Endodermal cell (in vitro differentiated cells): ENCODE data around the gene ST6GAL1. TPM values are rescaled to one million over a fixed set of nuclear protein-coding genes. Genes with fewer than 3 reads are reported as not detected.

Experiments used
- DNase-seq: peaks from one replicate; pipeline ENCODE4 v3.0.0-alpha.2; 2017
- H3K27ac ChIP-seq: 2 replicates; pipeline ENCODE4 v1.5.1; 2013; ENCODE audit warnings: mild to moderate bottlenecking, low read depth, low read length, moderate library complexity
- H3K27me3 ChIP-seq: 2 replicates; pipeline ENCODE4 v1.6.1; 2013; ENCODE audit warnings: mild to moderate bottlenecking, low read length, moderate library complexity; ENCODE audit not compliant: insufficient read depth, control insufficient read depth, poor library complexity, severe bottlenecking
- H3K36me3 ChIP-seq: 2 replicates; pipeline ENCODE4 v1.7.0; 2013; ENCODE audit warnings: mild to moderate bottlenecking, low read length, moderate library complexity; ENCODE audit not compliant: control insufficient read depth, insufficient read depth
- H3K4me1 ChIP-seq: one replicate; pipeline ENCODE4 v1.7.0; 2013; ENCODE audit warnings: low read length; ENCODE audit not compliant: control insufficient read depth, insufficient read depth
- H3K4me3 ChIP-seq: 2 replicates; pipeline ENCODE4 v1.5.1; 2013; ENCODE audit warnings: mild to moderate bottlenecking, low read length, moderate library complexity
- H3K9ac ChIP-seq: 2 replicates; pipeline ENCODE4 v1.6.1; 2013; ENCODE audit warnings: mild to moderate bottlenecking, low read length, moderate library complexity; ENCODE audit not compliant: poor library complexity, severe bottlenecking; ENCODE audit errors: extremely low read depth
- H3K9me3 ChIP-seq: 2 replicates; pipeline ENCODE4 v1.6.1; 2013; ENCODE audit warnings: mild to moderate bottlenecking, low read length, moderate library complexity; ENCODE audit not compliant: control insufficient read depth
- H3K27ac Mint-ChIP-seq: 2 replicates; pipeline ENCODE4 v1.8.0; 2020; ENCODE audit warnings: mixed read lengths
- H3K27me3 Mint-ChIP-seq: 2 replicates; pipeline ENCODE4 v1.8.0; 2021; ENCODE audit warnings: mild to moderate bottlenecking, mixed read lengths; ENCODE audit not compliant: insufficient read depth
- H3K36me3 Mint-ChIP-seq: 2 replicates; pipeline ENCODE4 v1.8.0; 2020; ENCODE audit warnings: low read depth, mixed read lengths
- H3K4me1 Mint-ChIP-seq: 2 replicates; pipeline ENCODE4 v1.8.0; 2020; ENCODE audit warnings: mixed read lengths
- H3K4me3 Mint-ChIP-seq: 2 replicates; pipeline ENCODE4 v1.8.0; 2020; ENCODE audit warnings: mild to moderate bottlenecking, moderate library complexity, mixed read lengths
- H3K9me3 Mint-ChIP-seq: 2 replicates; pipeline ENCODE4 v1.8.0; 2020; ENCODE audit warnings: mild to moderate bottlenecking, mixed read lengths
- WGBS, 2 experiments: methylation state at CpG; one replicate each; pipeline versions ENCODE4 v1.1.5 to v1.1.7; 2013; ENCODE audit warnings: missing lambda C conversion rate in 2 of 2, mixed read lengths in 1 of 2; ENCODE audit not compliant: insufficient coverage in 1 of 2, insufficient read length in 1 of 2; 5-methylcytosine and 5-hydroxymethylcytosine counted together
- total RNA-seq, 2 donors: library from RNA; stranded (reverse); fragmentation: NEBNext Ultra II Directional in 1 of 2; extraction: Animal tissue kit (Norgen Biotek cat#: 25700) in 1 of 2; gene quantifications; 2 replicates in 1 of 2; 3 replicates in 1 of 2; pipeline ENCODE4 v1.2.1, GENCODE V29; 2021
- TF ChIP-seq, protein P1 (sequence below): fragments of 200-600 bp; sonication (generic); conservative IDR thresholded peaks from 2 replicates; pipeline ENCODE4 v1.5.0; 2021; ENCODE audit warnings: antibody characterized with exemption, mild to moderate bottlenecking

The ST6GAL1 gene
- total RNA-seq, 2 donors from 2014 or later = 79.3 to 82.4 TPM

- TF ChIP-seq, protein P1, sequence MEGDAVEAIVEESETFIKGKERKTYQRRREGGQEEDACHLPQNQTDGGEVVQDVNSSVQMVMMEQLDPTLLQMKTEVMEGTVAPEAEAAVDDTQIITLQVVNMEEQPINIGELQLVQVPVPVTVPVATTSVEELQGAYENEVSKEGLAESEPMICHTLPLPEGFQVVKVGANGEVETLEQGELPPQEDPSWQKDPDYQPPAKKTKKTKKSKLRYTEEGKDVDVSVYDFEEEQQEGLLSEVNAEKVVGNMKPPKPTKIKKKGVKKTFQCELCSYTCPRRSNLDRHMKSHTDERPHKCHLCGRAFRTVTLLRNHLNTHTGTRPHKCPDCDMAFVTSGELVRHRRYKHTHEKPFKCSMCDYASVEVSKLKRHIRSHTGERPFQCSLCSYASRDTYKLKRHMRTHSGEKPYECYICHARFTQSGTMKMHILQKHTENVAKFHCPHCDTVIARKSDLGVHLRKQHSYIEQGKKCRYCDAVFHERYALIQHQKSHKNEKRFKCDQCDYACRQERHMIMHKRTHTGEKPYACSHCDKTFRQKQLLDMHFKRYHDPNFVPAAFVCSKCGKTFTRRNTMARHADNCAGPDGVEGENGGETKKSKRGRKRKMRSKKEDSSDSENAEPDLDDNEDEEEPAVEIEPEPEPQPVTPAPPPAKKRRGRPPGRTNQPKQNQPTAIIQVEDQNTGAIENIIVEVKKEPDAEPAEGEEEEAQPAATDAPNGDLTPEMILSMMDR = no peak
- Mint-ChIP-seq H3K9me3 (peaks cover 5% of the 10 kb centered on the region), H3K4me3 (no peak overlapping the region), H3K4me1 (no peaks in the 10 kb centered on the region), H3K27me3 (no peaks in the 10 kb centered on the region), H3K27ac (no peak overlapping the region), H3K36me3 (peaks cover 73% of the 10 kb centered on the region)
- H3K36me3 ChIP-seq = peaks cover 59% of the 10 kb centered on the region
- no peak overlapping the region for H3K27ac ChIP-seq
- H3K9ac ChIP-seq = no peak overlapping the region
- peak; percentile 8 for DNase-seq
- no peak overlapping the region for H3K4me3 ChIP-seq
- H3K27me3 ChIP-seq = no peaks in the 10 kb centered on the region
- H3K9me3 ChIP-seq = no peaks in the 10 kb centered on the region
- WGBS, 2 experiments = 92 to 96% methylated on average over 2 of the region's 2 CpGs
- no peaks in the 10 kb centered on the region for H3K4me1 ChIP-seq
Measured at GRCh38 chr3:187046033-187046432, 115.7 kb downstream of the ST6GAL1 start.

GRCh38 chr3:187049462-187050101 is 119.3 kb downstream of the ST6GAL1 start:
- TF ChIP-seq, protein P1 = no peak
- no peak overlapping the region for H3K4me3 Mint-ChIP-seq
- H3K27ac Mint-ChIP-seq = no peak overlapping the region
- H3K9me3 Mint-ChIP-seq = peaks cover 34% of the 10 kb centered on the region
- no peak overlapping the region for H3K4me3 ChIP-seq
- DNase-seq = peak; percentile 29
- H3K27ac ChIP-seq = no peak overlapping the region
- H3K9ac ChIP-seq = no peak overlapping the region
- no peaks in the 10 kb centered on the region for H3K4me1 ChIP-seq
- peaks cover 87% of the 10 kb centered on the region for H3K36me3 Mint-ChIP-seq
- no peaks in the 10 kb centered on the region for H3K4me1 Mint-ChIP-seq
- peaks cover 43% of the 10 kb centered on the region for H3K36me3 ChIP-seq
- no peaks in the 10 kb centered on the region for H3K27me3 Mint-ChIP-seq
- H3K27me3 ChIP-seq = no peaks in the 10 kb centered on the region
- WGBS, 2 experiments = 83 to 86% methylated on average over 2 to 5 of the region's 5 CpGs
- peaks cover 24% of the 10 kb centered on the region for H3K9me3 ChIP-seq

DNA sequence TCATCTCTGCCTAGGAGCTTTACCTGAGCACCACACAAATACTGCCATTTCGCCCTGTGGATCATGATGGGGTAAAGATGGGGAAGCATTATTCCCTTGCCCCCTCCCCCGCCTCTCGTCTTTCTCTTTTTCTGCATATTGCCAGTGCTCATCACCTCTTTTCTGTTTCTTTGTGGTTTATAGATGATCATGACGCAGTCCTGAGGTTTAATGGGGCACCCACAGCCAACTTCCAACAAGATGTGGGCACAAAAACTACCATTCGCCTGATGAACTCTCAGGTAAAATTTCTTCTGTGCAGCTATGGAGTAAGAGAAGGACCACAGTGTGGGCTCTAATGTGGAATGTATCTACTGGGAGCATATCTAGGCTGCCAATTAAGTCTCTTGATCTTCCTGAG is 120.7 kb downstream of the ST6GAL1 start:
- Mint-ChIP-seq H3K36me3 (peaks cover 89% of the 10 kb centered on the region), H3K27ac (no peak overlapping the region), H3K4me1 (no peaks in the 10 kb centered on the region), H3K4me3 (no peak overlapping the region), H3K27me3 (no peaks in the 10 kb centered on the region), H3K9me3 (peaks cover 49% of the 10 kb centered on the region)
- Histone ChIP-seq H3K4me1 (no peaks in the 10 kb centered on the region), H3K36me3 (peaks cover 39% of the 10 kb centered on the region), H3K9me3 (peaks cover 34% of the 10 kb centered on the region), H3K9ac (no peak overlapping the region), H3K27me3 (no peaks in the 10 kb centered on the region), H3K27ac (no peak overlapping the region), H3K4me3 (no peak overlapping the region)
- 96 to 100% methylated on average over 2 to 5 of the region's 5 CpGs for WGBS, 2 experiments
- no peak for DNase-seq
- TF ChIP-seq, protein P1 = no peak
